Measurements from ENCODE around the gene SOD3. TPM values are rescaled to one million over a fixed set of nuclear protein-coding genes. Genes with fewer than 3 reads are reported as not detected.

Gene SOD3
- total and polyA plus RNA-seq, 7 donors: 3.2 to 164 (median 45.3) TPM

GRCh38 chr4:24750106-24750505 is 45.3 kb upstream of the SOD3 start:
- Histone ChIP-seq H3K27me3 (no peaks in the 10 kb centered on the region), H3K36me3 (no peaks in the 10 kb centered on the region), H3K4me1 (peaks cover 0 to 7% (median 2%) of the 10 kb centered on the region in 4 donors), H3K9me3 (no peaks in the 10 kb centered on the region), H3K27ac (no peak overlapping the region), H3K4me3 (no peak overlapping the region)
- intact Hi-C loops (cut with DNase I): no loop called here
- TF ChIP-seq EP300 (IDR thresholded peaks at IDR 0.05) (no peak), POLR2AphosphoS5 (IDR thresholded peaks at IDR 0.05) (no peak), CTCF (IDR thresholded peaks at IDR 0.05) (no peak), POLR2A (IDR thresholded peaks at IDR 0.05) (no peak)
- WGBS, 2 donors: 69 to 83% methylated on average over 3 of the region's 3 CpGs
- no peak for DNase-seq

DNA sequence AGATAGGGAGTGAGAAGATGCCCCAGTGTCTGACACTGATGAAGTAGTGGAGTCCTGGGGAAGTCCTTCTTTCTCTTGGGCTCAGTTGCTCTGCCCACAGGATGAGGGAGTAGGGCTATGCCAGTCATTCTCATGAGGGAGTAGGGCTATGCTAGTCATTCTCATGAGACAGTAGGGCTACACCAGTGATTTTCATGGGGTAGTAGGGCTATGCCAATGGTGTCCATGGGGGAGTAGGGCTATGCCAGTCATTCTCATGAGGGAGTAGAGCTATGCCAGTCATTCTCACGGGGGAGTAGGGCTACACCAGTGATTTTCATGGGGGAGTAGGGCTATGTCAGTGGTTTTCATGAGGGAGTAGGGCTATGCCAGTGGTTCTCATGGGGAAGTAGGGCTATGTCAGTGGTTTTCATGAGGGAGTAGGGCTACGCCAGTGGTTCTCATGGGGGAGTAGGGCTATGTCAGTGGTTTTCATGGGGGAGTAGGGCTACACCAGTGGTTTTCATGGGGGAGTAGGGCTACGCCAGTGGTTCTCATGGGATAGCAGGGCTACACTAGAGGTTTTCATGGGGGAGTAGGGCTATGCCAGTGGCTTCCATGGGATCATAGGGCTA is 43.3 kb upstream of the SOD3 start:
- Histone ChIP-seq H3K9me3 (peaks cover 0 to 9% (median 0%) of the 10 kb centered on the region in 4 donors), H3K36me3 (no peaks in the 10 kb centered on the region), H3K27me3 (no peaks in the 10 kb centered on the region), H3K27ac (no peak overlapping the region), H3K4me1 (no peaks in the 10 kb centered on the region), H3K4me3 (no peak overlapping the region)
- WGBS, 2 donors: 87 to 91% methylated on average over 3 of the region's 3 CpGs
- TF ChIP-seq CTCF (IDR thresholded peaks at IDR 0.05): no peak
- TF ChIP-seq POLR2A (IDR thresholded peaks at IDR 0.05): no peak
- TF ChIP-seq POLR2AphosphoS5 (IDR thresholded peaks at IDR 0.05): no peak
- TF ChIP-seq EP300 (IDR thresholded peaks at IDR 0.05): no peak
- DNase-seq: no peak
- intact Hi-C loops (cut with DNase I): no loop called here

DNA sequence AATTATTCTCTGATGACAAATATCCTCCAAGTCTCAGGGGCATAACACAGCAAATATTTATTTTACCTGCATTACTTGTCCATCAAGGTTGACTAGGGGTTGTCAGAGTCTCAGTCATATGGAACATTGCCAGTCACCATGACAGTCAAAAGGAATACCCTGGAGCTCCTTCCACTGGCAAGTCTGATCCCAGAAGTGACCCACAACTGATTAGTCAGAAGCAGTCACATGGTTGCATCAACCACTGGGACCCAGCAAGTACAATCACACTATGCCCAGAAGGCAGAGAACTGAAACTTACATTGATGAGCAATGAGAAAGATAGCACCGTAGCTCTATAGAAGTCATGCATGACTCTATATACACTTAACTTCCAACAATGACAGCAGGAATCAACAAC is 41.9 kb upstream of the SOD3 start:
- intact Hi-C loops (cut with DNase I): no loop called here
- TF ChIP-seq POLR2AphosphoS5 (IDR thresholded peaks at IDR 0.05): no peak
- TF ChIP-seq POLR2A (IDR thresholded peaks at IDR 0.05): no peak
- TF ChIP-seq CTCF (IDR thresholded peaks at IDR 0.05): no peak
- TF ChIP-seq EP300 (IDR thresholded peaks at IDR 0.05): no peak
- Histone ChIP-seq H3K27ac (no peak overlapping the region), H3K4me3 (no peak overlapping the region), H3K27me3 (no peaks in the 10 kb centered on the region), H3K36me3 (no peaks in the 10 kb centered on the region), H3K4me1 (no peaks in the 10 kb centered on the region), H3K9me3 (peaks cover 0 to 10% (median 4%) of the 10 kb centered on the region in 4 donors)
- DNase-seq: no peak
- 91 to 95% methylated on average over 1 of the region's 1 CpG for WGBS, 2 donors

DNA sequence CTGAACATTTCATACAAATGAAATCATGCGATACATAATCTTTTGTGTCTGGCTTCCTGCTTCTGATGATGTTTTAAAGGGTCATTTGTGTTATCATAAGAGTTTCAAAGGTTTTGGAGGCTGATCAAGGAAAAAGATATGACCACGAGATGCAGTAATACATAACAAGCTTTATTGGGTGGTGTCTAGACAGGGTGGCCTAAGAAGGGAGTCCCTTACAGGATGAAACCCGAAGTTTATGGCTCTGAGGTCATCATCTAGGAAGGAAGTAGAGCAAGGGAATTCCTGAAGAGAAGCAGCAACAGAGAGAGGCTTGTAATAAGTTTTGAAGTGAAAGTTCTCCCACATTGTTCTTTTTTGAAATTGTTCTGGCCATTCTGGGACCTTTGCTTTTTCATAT is 40.8 kb upstream of the SOD3 start:
- H3K9me3 ChIP-seq: peaks cover 0 to 10% (median 4%) of the 10 kb centered on the region in 4 donors

More for the DNA sequence above, 40.8 kb upstream of the SOD3 start:
- 19 to 34% methylated on average over 3 of the region's 3 CpGs for WGBS, 2 donors
- H3K4me3 ChIP-seq: no peak overlapping the region
- H3K27me3 ChIP-seq: no peaks in the 10 kb centered on the region
- H3K27ac ChIP-seq: no peak overlapping the region
- no peak for TF ChIP-seq EP300 (IDR thresholded peaks at IDR 0.05)
- TF ChIP-seq CTCF (IDR thresholded peaks at IDR 0.05): no peak
- no peak for TF ChIP-seq POLR2AphosphoS5 (IDR thresholded peaks at IDR 0.05)
- no peak for TF ChIP-seq POLR2A (IDR thresholded peaks at IDR 0.05)
- H3K4me1 ChIP-seq: no peaks in the 10 kb centered on the region
- intact Hi-C loops (cut with DNase I): no loop called here
- no peak for DNase-seq
- no peaks in the 10 kb centered on the region for H3K36me3 ChIP-seq

Data from sigmoid colon (tissue), 7 donors.